ENCODE data around the gene FOCAD. TPM values are rescaled to one million over a fixed set of nuclear protein-coding genes. Genes with fewer than 3 reads are reported as not detected.

Gene FOCAD
- total RNA-seq, 2 experiments from 2014 or later = 37.3 to 42.8 TPM

- intact Hi-C loops (cut with micrococcal nuclease) = no loop called here
- no peak for DNase-seq
- ATAC-seq = peak; percentile 49
- Mint-ChIP-seq H3K36me3 (ENCODE audit: low read depth) (no peaks in the 10 kb centered on the region), H3K27ac (peak overlapping the region; percentile 22), H3K9me3 (no peaks in the 10 kb centered on the region), H3K4me3 (no peak overlapping the region), H3K27me3 (no peaks in the 10 kb centered on the region), H3K4me1 (ENCODE audit: low read depth) (peaks cover 8% of the 10 kb centered on the region)
- no peak for TF ChIP-seq CTCF (IDR thresholded peaks at IDR 0.05)
- CTCF ChIA-PET = interaction anchor here (1.3 kb wide), 1 partner anchor 72 kb away, joined by 3 read pairs; no protein-coding TSS in a partner anchor
- POLR2A ChIA-PET = no interaction called here
Observed at GRCh38 chr9:21039302-21039701, 355.2 kb downstream of the FOCAD start.

- DNase-seq = no peak
- peaks cover 8% of the 10 kb centered on the region for H3K4me1 Mint-ChIP-seq (ENCODE audit: low read depth)
- POLR2A ChIA-PET = no interaction called here
- no peaks in the 10 kb centered on the region for H3K36me3 Mint-ChIP-seq (ENCODE audit: low read depth)
- no peak for TF ChIP-seq CTCF (IDR thresholded peaks at IDR 0.05)
- CTCF ChIA-PET = no interaction called here
- ATAC-seq = no peak
- intact Hi-C loops (cut with micrococcal nuclease) = no loop called here
- H3K27ac Mint-ChIP-seq = no peak overlapping the region
- no peaks in the 10 kb centered on the region for H3K9me3 Mint-ChIP-seq
- no peaks in the 10 kb centered on the region for H3K27me3 Mint-ChIP-seq
- no peak overlapping the region for H3K4me3 Mint-ChIP-seq
Observed at GRCh38 chr9:21042466-21042865, 358.4 kb downstream of the FOCAD start.

- Mint-ChIP-seq H3K27me3 (no peaks in the 10 kb centered on the region), H3K9me3 (no peaks in the 10 kb centered on the region), H3K36me3 (ENCODE audit: low read depth) (no peaks in the 10 kb centered on the region), H3K4me1 (ENCODE audit: low read depth) (peaks cover 8% of the 10 kb centered on the region), H3K27ac (no peak overlapping the region), H3K4me3 (no peak overlapping the region)
- intact Hi-C loops (cut with micrococcal nuclease) = no loop called here
- ChIA-PET CTCF (no interaction called here), POLR2A (no interaction called here)
- no peak for DNase-seq
- TF ChIP-seq CTCF (IDR thresholded peaks at IDR 0.05) = no peak
- ATAC-seq = no peak
Observed at GRCh38 chr9:21043841-21044240, 359.8 kb downstream of the FOCAD start.

Small RNAs within 50 kb of the gene (microRNA-seq; reads per million reads assigned to microRNA genes)
- 9.4 reads per million, percentile 33 among the genes with 10 or more reads in this experiment for gene MIR491 (ENCODE audit: borderline microRNAs expressed, borderline replicate concordance)

Other genes starting within 250 kb of the FOCAD start
- gene MLLT3, start 61.8 kb upstream of the FOCAD start, total RNA-seq = 10 to 100 TPM; 59.1 to 60.8 TPM